Osteoblast (primary cell): ENCODE data around the gene TACC2. TPM values are rescaled to one million over a fixed set of nuclear protein-coding genes. Genes with fewer than 3 reads are reported as not detected.
A peak's percentile ranks its signal among the peaks of the same experiment; 100 is the strongest.

ENCODE experiments used
- DNase-seq: peaks from one replicate; pipeline ENCODE4 v3.0.0; 2011; ENCODE audit warnings: low spot score, mixed read lengths; ENCODE audit not compliant: insufficient read length; ENCODE audit errors: missing footprints
- H2AFZ ChIP-seq: 2 replicates; pipeline ENCODE4 v1.6.0; 2011; ENCODE audit warnings: mild to moderate bottlenecking, low read length
- H3K27ac ChIP-seq: 2 replicates; pipeline ENCODE4 v1.5.1; 2011; ENCODE audit warnings: mild to moderate bottlenecking, low read depth, low read length, moderate library complexity
- H3K27me3 ChIP-seq: 2 replicates; pipeline ENCODE4 v1.6.0; 2012; ENCODE audit warnings: mild to moderate bottlenecking, control low read depth, inconsistent platforms, low read length, moderate library complexity; ENCODE audit not compliant: insufficient read depth
- H3K36me3 ChIP-seq: 2 replicates; pipeline ENCODE4 v1.5.1; 2011; ENCODE audit warnings: mild to moderate bottlenecking, low read length, control low read depth, moderate library complexity; ENCODE audit not compliant: insufficient read depth
- H3K4me1 ChIP-seq: 2 replicates; pipeline ENCODE4 v1.5.1; 2011; ENCODE audit warnings: mild to moderate bottlenecking, low read length, control low read depth, moderate library complexity; ENCODE audit not compliant: insufficient read depth
- H3K4me2 ChIP-seq: 2 replicates; pipeline ENCODE4 v1.6.0; 2011; ENCODE audit warnings: mild to moderate bottlenecking, low read length; ENCODE audit not compliant: insufficient read depth
- H3K4me3 ChIP-seq: fragments of 200-600 bp; sonication (generic); 3 replicates; pipeline ENCODE4 v1.5.1; 2012; ENCODE audit warnings: mild to moderate bottlenecking, low read length, inconsistent platforms; ENCODE audit not compliant: insufficient read depth
- H3K79me2 ChIP-seq: 2 replicates; pipeline ENCODE4 v1.6.0; 2012; ENCODE audit warnings: mild to moderate bottlenecking, low read length, control low read depth, inconsistent platforms; ENCODE audit not compliant: insufficient read depth
- H3K9me3 ChIP-seq: 2 replicates; pipeline ENCODE4 v1.5.1; 2011; ENCODE audit warnings: low read depth, low read length, control low read depth
- H4K20me1 ChIP-seq: 2 replicates; pipeline ENCODE4 v1.6.0; 2012; ENCODE audit warnings: mild to moderate bottlenecking, low read length, control low read depth; ENCODE audit not compliant: insufficient read depth
- CTCF ChIP-seq: IDR thresholded peaks from 2 replicates; pipeline ENCODE4 v1.5.1; 2011; ENCODE audit warnings: mild to moderate bottlenecking, low read depth, low read length, moderate library complexity; ENCODE audit errors: extremely low read depth
- total RNA-seq: library from RNA; depleted of rRNA; stranded (reverse); fragments of >200 nt; gene quantifications from 2 replicates; pipeline ENCODE4 v1.2.3, GENCODE V29; 2012

The TACC2 gene, protein sequence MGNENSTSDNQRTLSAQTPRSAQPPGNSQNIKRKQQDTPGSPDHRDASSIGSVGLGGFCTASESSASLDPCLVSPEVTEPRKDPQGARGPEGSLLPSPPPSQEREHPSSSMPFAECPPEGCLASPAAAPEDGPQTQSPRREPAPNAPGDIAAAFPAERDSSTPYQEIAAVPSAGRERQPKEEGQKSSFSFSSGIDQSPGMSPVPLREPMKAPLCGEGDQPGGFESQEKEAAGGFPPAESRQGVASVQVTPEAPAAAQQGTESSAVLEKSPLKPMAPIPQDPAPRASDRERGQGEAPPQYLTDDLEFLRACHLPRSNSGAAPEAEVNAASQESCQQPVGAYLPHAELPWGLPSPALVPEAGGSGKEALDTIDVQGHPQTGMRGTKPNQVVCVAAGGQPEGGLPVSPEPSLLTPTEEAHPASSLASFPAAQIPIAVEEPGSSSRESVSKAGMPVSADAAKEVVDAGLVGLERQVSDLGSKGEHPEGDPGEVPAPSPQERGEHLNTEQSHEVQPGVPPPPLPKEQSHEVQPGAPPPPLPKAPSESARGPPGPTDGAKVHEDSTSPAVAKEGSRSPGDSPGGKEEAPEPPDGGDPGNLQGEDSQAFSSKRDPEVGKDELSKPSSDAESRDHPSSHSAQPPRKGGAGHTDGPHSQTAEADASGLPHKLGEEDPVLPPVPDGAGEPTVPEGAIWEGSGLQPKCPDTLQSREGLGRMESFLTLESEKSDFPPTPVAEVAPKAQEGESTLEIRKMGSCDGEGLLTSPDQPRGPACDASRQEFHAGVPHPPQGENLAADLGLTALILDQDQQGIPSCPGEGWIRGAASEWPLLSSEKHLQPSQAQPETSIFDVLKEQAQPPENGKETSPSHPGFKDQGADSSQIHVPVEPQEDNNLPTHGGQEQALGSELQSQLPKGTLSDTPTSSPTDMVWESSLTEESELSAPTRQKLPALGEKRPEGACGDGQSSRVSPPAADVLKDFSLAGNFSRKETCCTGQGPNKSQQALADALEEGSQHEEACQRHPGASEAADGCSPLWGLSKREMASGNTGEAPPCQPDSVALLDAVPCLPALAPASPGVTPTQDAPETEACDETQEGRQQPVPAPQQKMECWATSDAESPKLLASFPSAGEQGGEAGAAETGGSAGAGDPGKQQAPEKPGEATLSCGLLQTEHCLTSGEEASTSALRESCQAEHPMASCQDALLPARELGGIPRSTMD (N-terminal part only)
- 5.0 and 5.8 TPM in 2 replicates for total RNA-seq

- no peaks in the 10 kb centered on the region for H3K36me3 ChIP-seq
- H3K4me3 ChIP-seq = no peak within 1 kb of the TSS
- peak within 1 kb of the TSS; percentile 53 for H3K4me2 ChIP-seq
- TF ChIP-seq CTCF = no peak
- H3K4me1 ChIP-seq = no peaks in the 10 kb centered on the region
- no peaks in the 10 kb centered on the region for H4K20me1 ChIP-seq
- H3K27me3 ChIP-seq = no peaks in the 10 kb centered on the region
- DNase-seq = no peak
- no peak within 1 kb of the TSS for H2AFZ ChIP-seq
- no peaks in the 10 kb centered on the region for H3K79me2 ChIP-seq
- peaks cover 5% of the 10 kb centered on the region for H3K9me3 ChIP-seq
- H3K27ac ChIP-seq = no peak within 1 kb of the TSS
Observed at GRCh38 chr10:121988361-121989324, at the start of gene TACC2. Gene TACC2 (plus strand): TSS chr10:121989163. CDS start chr10:122021982, 32,819 bp downstream.

DNA sequence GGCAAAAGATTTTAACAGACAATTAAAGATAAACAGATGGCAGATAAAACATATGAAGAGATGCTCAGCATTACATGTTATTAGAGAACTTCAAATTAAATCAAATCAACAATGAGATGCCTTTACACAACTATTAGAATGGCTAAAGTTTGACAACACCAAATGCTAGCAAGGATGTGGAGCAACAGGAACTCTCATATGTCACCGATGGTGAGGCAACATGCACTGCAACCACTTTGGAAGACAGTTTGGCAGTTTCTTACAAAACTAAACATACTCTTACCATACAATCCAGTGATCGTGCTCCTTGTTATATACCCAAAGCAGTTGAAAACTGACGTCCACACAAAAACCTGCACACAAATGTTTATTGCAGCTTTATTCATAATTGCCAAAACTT, 47.4 kb upstream of the TACC2 start:
- Histone ChIP-seq H2AFZ (no peak overlapping the region), H3K4me1 (peaks cover 14% of the 10 kb centered on the region), H3K9me3 (no peaks in the 10 kb centered on the region), H3K36me3 (no peaks in the 10 kb centered on the region), H3K4me3 (no peak overlapping the region), H3K79me2 (no peaks in the 10 kb centered on the region), H4K20me1 (no peaks in the 10 kb centered on the region), H3K27me3 (no peaks in the 10 kb centered on the region), H3K27ac (no peak overlapping the region), H3K4me2 (no peak overlapping the region)
- no peak for TF ChIP-seq CTCF
- no peak for DNase-seq

DNA sequence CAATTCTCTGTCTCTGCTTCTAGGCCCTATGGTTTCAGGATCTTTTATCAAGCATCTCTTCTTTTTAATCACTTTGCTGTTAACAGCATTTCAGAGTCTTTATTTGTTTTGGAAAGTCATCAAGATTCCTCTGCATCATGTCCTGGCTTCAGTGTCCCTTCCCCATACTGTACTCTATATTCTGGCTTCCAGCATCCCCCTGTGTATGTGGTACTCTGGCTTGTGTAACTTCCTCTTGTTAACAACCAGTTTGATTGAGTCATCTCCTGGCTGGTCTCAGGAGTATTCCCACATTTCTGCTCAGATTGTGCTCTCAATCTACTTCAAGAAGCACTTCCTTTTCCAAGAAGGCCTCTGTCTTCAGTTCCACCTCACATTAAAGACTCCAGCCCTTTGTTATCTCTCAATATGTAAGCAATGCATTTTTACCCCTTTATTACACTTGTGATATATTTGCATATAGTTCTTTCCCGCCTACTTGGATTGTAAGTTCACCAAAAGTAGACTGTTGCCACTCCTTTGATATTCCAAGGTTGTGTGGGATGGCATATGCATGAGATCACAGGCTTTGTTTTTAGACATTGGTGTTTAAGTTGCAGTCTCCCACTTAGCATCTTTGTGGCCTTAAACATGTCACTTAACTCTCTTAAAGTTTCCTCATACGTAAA, 46.1 kb upstream of the TACC2 start:
- H2AFZ ChIP-seq = peak overlapping the region; percentile 17
- H3K4me1 ChIP-seq = peaks cover 14% of the 10 kb centered on the region
- peak overlapping the region; percentile 7 for H3K27ac ChIP-seq
- no peaks in the 10 kb centered on the region for H3K79me2 ChIP-seq
- no peak for TF ChIP-seq CTCF
- H3K4me3 ChIP-seq = no peak overlapping the region
- no peaks in the 10 kb centered on the region for H4K20me1 ChIP-seq
- H3K4me2 ChIP-seq = peak overlapping the region; percentile 52
- H3K9me3 ChIP-seq = no peaks in the 10 kb centered on the region
- no peaks in the 10 kb centered on the region for H3K27me3 ChIP-seq
- no peaks in the 10 kb centered on the region for H3K36me3 ChIP-seq
- peak; percentile 89 for DNase-seq
